ENCODE results near the gene LPAR4.
"Not testable (repeated sequence)": the region's sequence is repeated elsewhere in the genome, so short reads cannot be mapped to it uniquely, and the experiment has no call there.

Gene LPAR4

DNA sequence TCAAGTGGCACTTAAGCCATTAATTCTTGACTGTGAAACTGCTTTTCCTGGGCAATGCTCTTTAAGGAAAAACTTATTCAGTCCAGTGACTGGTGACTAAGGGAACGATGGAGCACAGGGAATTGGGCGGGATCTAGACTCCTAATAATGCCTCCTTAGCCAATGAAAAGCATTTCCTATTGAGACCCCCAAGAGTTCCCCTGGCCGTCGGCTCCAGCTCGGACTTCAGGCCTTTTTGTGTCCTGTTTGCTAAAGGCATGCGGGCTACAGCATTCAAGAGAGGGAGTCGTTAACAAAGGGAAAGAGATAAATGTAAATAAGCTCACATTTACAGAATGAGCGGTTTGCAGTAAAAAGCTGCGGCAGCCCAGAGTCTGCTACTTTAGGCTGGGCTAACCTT, at the start of gene LPAR4:
Gene LPAR4 (plus strand): TSS at position 232 of the 400 bp plus-strand sequence. CDS start 7,150 bp downstream, outside the sequence.
- no peak for ATAC-seq

GRCh38 chrX:78706071-78706470, 41.4 kb upstream of the LPAR4 start:
- ATAC-seq = no peak

GRCh38 chrX:78708262-78708661, 39.3 kb upstream of the LPAR4 start:
- no peak for ATAC-seq

GRCh38 chrX:78708816-78709215, 38.7 kb upstream of the LPAR4 start:
- ATAC-seq = no peak

GRCh38 chrX:78710171-78710570, 37.3 kb upstream of the LPAR4 start:
- no peak for ATAC-seq

DNA sequence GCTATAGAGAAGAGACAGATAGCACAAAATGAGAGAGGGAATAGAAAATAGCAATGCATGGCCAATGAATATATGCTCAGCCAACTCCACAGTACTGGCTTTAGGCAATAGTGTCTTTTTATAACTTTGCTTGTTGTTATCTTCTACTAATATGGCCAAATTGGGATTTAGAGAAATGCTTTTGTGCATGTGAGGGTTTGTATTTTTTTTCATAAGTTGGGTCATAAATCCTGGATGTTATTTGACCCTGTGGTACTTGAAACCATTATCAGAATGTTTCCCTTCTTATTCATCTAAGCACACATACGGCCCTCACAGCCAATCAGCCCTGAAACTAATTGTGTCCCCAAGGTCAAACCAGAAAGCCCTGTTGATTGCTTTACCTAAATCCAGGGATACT, 35.2 kb upstream of the LPAR4 start:
- no peak for ATAC-seq

GRCh38 chrX:78725287-78725686, 22.2 kb upstream of the LPAR4 start:
- ATAC-seq = no peak

DNA sequence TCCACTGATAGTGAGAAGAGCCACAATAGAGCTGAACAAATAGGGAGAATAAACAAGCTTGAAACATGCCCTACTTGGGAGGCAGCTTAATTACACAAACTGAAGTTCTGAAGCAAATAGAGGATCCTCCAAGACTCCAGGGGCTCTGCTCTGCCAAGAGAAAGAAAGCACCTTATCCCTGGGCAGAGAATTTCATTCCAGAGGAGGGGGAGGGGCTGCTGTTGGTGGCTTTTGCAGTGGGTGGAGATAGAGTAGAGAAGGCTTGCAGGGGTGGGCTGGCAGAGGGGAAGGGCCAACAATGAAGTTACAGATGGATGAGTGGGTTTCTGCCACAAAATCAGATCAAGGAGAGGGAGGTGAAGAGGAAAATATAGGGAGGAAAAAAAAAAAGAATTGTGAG, 1.0 kb upstream of the LPAR4 start:
- ATAC-seq = no peak

- ATAC-seq = no peak
These were observed 451 bp downstream of the LPAR4 start for GRCh38 chrX:78747971-78748370.

GRCh38 chrX:78748846-78749245, 1.3 kb downstream of the LPAR4 start:
- ATAC-seq = no peak

- no peak for ATAC-seq
These were observed 6.1 kb downstream of the LPAR4 start for GRCh38 chrX:78753571-78753970.

DNA sequence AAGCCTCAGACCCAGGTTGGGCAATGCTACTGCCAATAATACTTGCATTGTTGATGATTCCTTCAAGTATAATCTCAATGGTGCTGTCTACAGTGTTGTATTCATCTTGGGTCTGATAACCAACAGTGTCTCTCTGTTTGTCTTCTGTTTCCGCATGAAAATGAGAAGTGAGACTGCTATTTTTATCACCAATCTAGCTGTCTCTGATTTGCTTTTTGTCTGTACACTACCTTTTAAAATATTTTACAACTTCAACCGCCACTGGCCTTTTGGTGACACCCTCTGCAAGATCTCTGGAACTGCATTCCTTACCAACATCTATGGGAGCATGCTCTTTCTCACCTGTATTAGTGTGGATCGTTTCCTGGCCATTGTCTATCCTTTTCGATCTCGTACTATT, 7.4 kb downstream of the LPAR4 start:
- ATAC-seq = no peak

DNA sequence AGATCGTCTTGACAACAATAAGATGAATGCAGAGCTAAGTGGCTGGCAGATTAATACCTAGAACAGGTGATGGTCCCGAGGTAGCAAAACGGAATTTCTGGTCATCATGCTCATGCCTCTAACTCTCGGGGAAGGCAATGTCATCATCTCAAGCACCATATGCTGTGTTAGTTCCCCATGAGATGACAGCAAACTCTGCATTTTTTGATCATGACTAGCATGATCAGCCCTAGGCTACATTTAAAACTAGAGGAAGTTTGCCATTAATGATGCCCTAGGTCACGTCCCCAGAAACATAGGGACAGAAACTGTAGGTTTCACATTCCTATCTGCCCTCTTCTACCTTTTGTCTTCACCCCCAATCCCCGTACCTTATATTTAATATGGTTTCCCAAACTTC, 11.6 kb downstream of the LPAR4 start:
- no peak for ATAC-seq

GRCh38 chrX:78769101-78769755, 21.7 kb downstream of the LPAR4 start:
- ATAC-seq = no peak

DNA sequence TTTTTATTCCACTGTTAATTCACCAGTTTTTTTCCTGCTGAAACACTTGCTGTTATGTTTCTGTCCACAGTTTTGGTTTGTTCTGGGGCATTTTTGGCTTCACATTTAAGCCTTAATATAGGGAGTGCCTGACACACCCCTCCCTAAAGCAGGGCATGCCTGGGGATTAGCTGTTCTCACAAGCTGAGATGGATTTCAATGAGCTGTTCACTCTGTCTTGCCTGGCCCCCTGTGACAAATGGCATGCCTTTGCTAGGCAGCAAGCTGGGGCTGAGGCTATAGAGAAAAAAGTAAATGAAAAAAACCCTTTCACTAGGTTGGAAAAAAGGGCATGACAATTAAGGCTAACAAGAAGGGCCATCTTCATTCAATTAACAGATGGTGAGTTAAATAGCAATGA, 22.4 kb downstream of the LPAR4 start:
- ATAC-seq = no peak

DNA sequence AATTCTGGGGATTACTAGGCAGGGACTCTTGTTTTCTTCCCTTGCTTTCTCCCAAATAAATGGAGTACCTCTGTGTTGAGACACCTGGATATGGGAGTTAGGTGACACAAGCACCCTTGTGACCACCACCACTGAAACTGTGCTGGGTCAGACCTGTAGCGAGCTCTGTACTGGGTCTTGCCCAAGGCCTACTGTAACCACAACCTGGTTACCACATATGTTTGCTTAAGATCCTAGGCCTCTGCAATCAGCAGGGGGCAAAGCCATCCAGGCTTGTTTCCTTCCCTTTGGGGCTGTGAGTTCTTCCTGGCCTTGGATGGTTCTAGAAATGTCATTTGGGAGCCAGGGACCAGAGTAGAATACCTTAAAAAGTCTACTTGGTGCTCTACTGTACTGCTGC, 49.4 kb downstream of the LPAR4 start:
- no peak for ATAC-seq

- no peak for ATAC-seq
These were observed 52.6 kb downstream of the LPAR4 start for GRCh38 chrX:78800114-78800513.

DNA sequence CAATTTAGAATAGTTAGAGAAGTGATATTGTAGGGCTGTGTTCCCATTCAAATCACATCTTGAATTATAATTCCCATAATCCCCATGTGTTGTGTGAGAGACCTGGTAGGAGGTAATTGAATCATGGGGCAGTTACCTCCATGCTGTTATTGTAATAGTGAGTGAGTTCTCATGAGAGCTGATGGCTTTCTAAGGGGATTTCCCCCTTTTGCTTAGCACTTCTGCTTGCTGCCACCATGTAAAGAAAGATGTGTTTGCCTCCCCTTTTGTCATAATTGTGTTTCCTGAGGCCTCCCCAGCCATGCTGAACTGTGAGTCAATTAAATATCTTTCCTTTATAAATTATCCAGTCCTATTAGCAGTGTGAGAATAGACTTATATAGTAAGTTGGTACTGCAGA, 53.2 kb downstream of the LPAR4 start:
- ATAC-seq = no peak

- no peak for ATAC-seq
These were observed 54.0 kb downstream of the LPAR4 start for GRCh38 chrX:78801522-78801921.

GRCh38 chrX:78802526-78802925, 55.0 kb downstream of the LPAR4 start:
- not testable (repeated sequence) for ATAC-seq

All from activated CD4-positive, CD25-positive, alpha-beta regulatory T cell treated with anti-CD3 and anti-CD28 coated beads, Interleukin-2, amount 50 U/mL, for 24 hours (primary cell).